ENCODE measurements around the gene CCDC192. TPM values are rescaled to one million over a fixed set of nuclear protein-coding genes. Genes with fewer than 3 reads are reported as not detected.

The CCDC192 gene
- total and polyA plus RNA-seq, 2 experiments from 2014 or later: 0.40 TPM; not detected in 1

DNA sequence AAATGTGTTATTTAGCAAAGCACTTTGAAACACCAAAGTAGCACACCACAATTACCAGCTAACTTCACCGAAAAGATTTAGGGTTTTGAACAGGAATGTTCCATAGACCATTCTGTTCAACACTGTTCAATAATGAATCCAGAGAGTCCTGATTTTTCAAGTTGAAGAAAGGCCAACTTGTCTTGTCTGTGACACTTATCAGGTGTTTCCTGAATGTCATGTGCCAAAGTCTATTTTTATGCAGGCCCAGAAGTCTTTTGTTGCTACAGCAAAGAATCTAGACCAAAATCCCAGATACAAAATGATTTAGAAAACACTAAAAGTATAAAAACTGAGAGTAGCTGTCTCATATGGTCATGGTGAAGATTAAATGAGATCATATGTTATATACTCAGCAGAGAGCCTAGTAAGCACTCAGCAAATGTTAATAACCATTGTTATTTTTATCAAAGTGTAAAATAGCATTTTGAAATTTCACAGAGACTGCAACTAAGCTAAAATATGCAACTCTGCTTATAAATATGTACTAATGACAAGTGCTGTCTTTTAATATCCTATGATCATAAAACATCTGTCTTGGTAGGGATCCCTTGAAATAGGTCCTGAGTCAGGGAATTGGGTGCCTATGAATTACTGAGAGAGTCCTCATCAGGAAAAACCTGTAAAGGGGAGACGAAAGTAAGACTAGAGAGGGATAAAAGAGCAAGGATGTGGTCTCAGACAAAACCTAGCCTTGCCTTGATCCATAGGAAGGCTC lies 258.0 kb downstream of the CCDC192 start:
- H3K4me1 ChIP-seq (ENCODE audit: insufficient read depth): peaks cover 15% of the 10 kb centered on the region
- no peaks in the 10 kb centered on the region for H3K27me3 Mint-ChIP-seq (ENCODE audit: insufficient read depth, low read depth, poor library complexity)
- no peak overlapping the region for H3K4me2 ChIP-seq
- DNase-seq (ENCODE audit: low spot score) (no peak), ATAC-seq (no peak)
- TF ChIP-seq CREB1 (CRISPR knock-in tag; IDR thresholded peaks at IDR 0.05; ENCODE audit: low read depth): no peak
- no peak for TF ChIP-seq JUNB (IDR thresholded peaks at IDR 0.05; ENCODE audit: unreplicated experiment)
- no peak for TF ChIP-seq NANOG (IDR thresholded peaks at IDR 0.05; ENCODE audit: borderline replicate concordance)
- no peak for TF ChIP-seq ZNF331 (CRISPR knock-in tag; IDR thresholded peaks at IDR 0.05; ENCODE audit: low read depth)
- TF ChIP-seq STAT1 (IDR thresholded peaks at IDR 0.05; ENCODE audit: unreplicated experiment): no peak
- no peak for TF ChIP-seq POLR2AphosphoS5 (IDR thresholded peaks at IDR 0.05; ENCODE audit: low read depth)
- TF ChIP-seq ZNF462 (CRISPR knock-in tag; IDR thresholded peaks at IDR 0.05): no peak
- TF ChIP-seq EZH2 (IDR thresholded peaks at IDR 0.05; ENCODE audit: low read depth, unreplicated experiment): no peak
- TF ChIP-seq CTCF (conservative IDR thresholded peaks at IDR 0.05; ENCODE audit: low read depth in 2 of 2): no peak
- TF ChIP-seq ETS1 (IDR thresholded peaks at IDR 0.05): no peak
- TF ChIP-seq ZNF114 (CRISPR knock-in tag; IDR thresholded peaks at IDR 0.05): no peak
- TF ChIP-seq, protein P1, sequence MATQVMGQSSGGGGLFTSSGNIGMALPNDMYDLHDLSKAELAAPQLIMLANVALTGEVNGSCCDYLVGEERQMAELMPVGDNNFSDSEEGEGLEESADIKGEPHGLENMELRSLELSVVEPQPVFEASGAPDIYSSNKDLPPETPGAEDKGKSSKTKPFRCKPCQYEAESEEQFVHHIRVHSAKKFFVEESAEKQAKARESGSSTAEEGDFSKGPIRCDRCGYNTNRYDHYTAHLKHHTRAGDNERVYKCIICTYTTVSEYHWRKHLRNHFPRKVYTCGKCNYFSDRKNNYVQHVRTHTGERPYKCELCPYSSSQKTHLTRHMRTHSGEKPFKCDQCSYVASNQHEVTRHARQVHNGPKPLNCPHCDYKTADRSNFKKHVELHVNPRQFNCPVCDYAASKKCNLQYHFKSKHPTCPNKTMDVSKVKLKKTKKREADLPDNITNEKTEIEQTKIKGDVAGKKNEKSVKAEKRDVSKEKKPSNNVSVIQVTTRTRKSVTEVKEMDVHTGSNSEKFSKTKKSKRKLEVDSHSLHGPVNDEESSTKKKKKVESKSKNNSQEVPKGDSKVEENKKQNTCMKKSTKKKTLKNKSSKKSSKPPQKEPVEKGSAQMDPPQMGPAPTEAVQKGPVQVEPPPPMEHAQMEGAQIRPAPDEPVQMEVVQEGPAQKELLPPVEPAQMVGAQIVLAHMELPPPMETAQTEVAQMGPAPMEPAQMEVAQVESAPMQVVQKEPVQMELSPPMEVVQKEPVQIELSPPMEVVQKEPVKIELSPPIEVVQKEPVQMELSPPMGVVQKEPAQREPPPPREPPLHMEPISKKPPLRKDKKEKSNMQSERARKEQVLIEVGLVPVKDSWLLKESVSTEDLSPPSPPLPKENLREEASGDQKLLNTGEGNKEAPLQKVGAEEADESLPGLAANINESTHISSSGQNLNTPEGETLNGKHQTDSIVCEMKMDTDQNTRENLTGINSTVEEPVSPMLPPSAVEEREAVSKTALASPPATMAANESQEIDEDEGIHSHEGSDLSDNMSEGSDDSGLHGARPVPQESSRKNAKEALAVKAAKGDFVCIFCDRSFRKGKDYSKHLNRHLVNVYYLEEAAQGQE (IDR thresholded peaks at IDR 0.05; ENCODE audit: unreplicated experiment): no peak
- TF ChIP-seq EZH2phosphoT487 (IDR thresholded peaks at IDR 0.05; ENCODE audit: unreplicated experiment): no peak
- no peaks in the 10 kb centered on the region for H3K9me3 Mint-ChIP-seq
- no peaks in the 10 kb centered on the region; the same call in 1 of the 2 replicates for H4K20me1 ChIP-seq (replicated peaks; ENCODE audit: insufficient read depth)
- H2AFZ ChIP-seq: no peak overlapping the region
- H3K4me1 Mint-ChIP-seq: peaks cover 28% of the 10 kb centered on the region
- H3K36me3 ChIP-seq (ENCODE audit: insufficient read depth): no peaks in the 10 kb centered on the region
- H3K27me3 ChIP-seq (ENCODE audit: insufficient read depth): no peaks in the 10 kb centered on the region
- H3K79me2 ChIP-seq (replicated peaks; ENCODE audit: insufficient read depth): no peaks in the 10 kb centered on the region
- H3K27ac ChIP-seq (ENCODE audit: low read depth): no peak overlapping the region
- H3K36me3 Mint-ChIP-seq (ENCODE audit: low read depth): no peaks in the 10 kb centered on the region
- H3K4me3 ChIP-seq: no peak overlapping the region
- H3K9me2 ChIP-seq (ENCODE audit: insufficient read depth): no peaks in the 10 kb centered on the region
- no peaks in the 10 kb centered on the region for H3F3A ChIP-seq (replicated peaks; ENCODE audit: low read depth)
- H3K27ac Mint-ChIP-seq: no peak overlapping the region
- H3K4me3 Mint-ChIP-seq: no peak overlapping the region
